Activated CD4-positive, alpha-beta T cell treated with anti-CD3 and anti-CD28 coated beads for 24 hours (primary cell): ENCODE measurements around the gene MYO18B.
"Not testable (repeated sequence)": the region's sequence is repeated elsewhere in the genome, so short reads cannot be mapped to it uniquely, and the experiment has no call there.

ENCODE experiments used
- DNase-seq, 2 donors: peaks; one replicate each; pipeline ENCODE4 v3.0.0-alpha.2; 2020; ENCODE audit warnings: low read depth in 2 of 2

Gene MYO18B

GRCh38 chr22:25741692-25742626 is at the start of gene MYO18B:
MYO18B (plus strand) TSS chr22:25742188; CDS start chr22:25761093, 18,905 bp downstream.
- no peak for DNase-seq

- no peak for DNase-seq
These were observed 49.4 kb upstream of the MYO18B start for GRCh38 chr22:25692397-25693267.

GRCh38 chr22:25693268-25693565 is 48.8 kb upstream of the MYO18B start:
- DNase-seq = no peak

- DNase-seq = no peak
These were observed 47.6 kb upstream of the MYO18B start for GRCh38 chr22:25694196-25694907.

GRCh38 chr22:25695146-25695545 is 46.8 kb upstream of the MYO18B start:
- DNase-seq = no peak

- no peak for DNase-seq
These were observed 45.2 kb upstream of the MYO18B start for GRCh38 chr22:25696763-25697162.

- no peak for DNase-seq
These were observed 44.8 kb upstream of the MYO18B start for GRCh38 chr22:25697181-25697664.

GRCh38 chr22:25697978-25698377 is 44.0 kb upstream of the MYO18B start:
- DNase-seq = no peak

GRCh38 chr22:25698461-25698860 is 43.5 kb upstream of the MYO18B start:
- no peak for DNase-seq

GRCh38 chr22:25698978-25699377 is 43.0 kb upstream of the MYO18B start:
- no peak for DNase-seq

- no peak for DNase-seq
These were observed 40.8 kb upstream of the MYO18B start for GRCh38 chr22:25701056-25701780.

GRCh38 chr22:25702040-25702439 is 39.9 kb upstream of the MYO18B start:
- DNase-seq = no peak

- DNase-seq = no peak
These were observed 39.3 kb upstream of the MYO18B start for GRCh38 chr22:25702571-25703167.

- no peak for DNase-seq
These were observed 37.3 kb upstream of the MYO18B start for GRCh38 chr22:25704701-25705100.

GRCh38 chr22:25706197-25706596 is 35.8 kb upstream of the MYO18B start:
- no peak for DNase-seq

- DNase-seq = not testable (repeated sequence)
These were observed 33.6 kb upstream of the MYO18B start for GRCh38 chr22:25708430-25708829.

GRCh38 chr22:25709758-25710157 is 32.2 kb upstream of the MYO18B start:
- no peak for DNase-seq

- DNase-seq = no peak
These were observed 31.5 kb upstream of the MYO18B start for GRCh38 chr22:25710501-25710900.

GRCh38 chr22:25711491-25711890 is 30.5 kb upstream of the MYO18B start:
- no peak for DNase-seq

- no peak for DNase-seq
These were observed 29.2 kb upstream of the MYO18B start for GRCh38 chr22:25712661-25713400.
